Stimulated activated CD4-positive, alpha-beta T cell treated with anti-CD3 and anti-CD28 coated beads, Interleukin-4, amount 100 ng/mL, for 48 hours (primary cell): ENCODE results near the gene ZBTB48.
"Not testable (repeated sequence)": the region's sequence is repeated elsewhere in the genome, so short reads cannot be mapped to it uniquely, and the experiment has no call there.

Experiments used
- DNase-seq, 2 donors: peaks; one replicate each; pipeline ENCODE4 v3.0.0-alpha.2; 2020; ENCODE audit warnings: low read depth in 2 of 2

Gene ZBTB48

DNA sequence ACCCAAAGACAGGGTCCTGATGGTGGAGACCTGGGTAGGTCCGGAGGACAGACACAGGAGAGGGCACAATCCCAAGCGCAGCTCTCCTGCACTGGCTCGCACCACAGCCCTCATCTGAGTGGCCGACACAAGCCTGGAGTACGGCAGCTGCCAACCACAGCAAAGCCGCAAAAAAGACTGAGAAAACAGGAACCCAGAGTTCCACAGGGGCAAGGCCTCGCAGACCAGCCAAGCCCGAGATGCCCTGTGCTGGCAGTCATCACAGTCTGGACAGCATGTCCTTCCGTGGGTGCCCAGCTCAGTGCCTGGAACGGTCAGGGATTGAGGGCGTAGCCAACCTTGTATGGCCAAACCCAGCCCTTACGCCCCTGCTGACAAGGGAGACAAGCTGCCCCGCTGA is 11.4 kb downstream of the ZBTB48 start:
- DNase-seq = no peak

DNA sequence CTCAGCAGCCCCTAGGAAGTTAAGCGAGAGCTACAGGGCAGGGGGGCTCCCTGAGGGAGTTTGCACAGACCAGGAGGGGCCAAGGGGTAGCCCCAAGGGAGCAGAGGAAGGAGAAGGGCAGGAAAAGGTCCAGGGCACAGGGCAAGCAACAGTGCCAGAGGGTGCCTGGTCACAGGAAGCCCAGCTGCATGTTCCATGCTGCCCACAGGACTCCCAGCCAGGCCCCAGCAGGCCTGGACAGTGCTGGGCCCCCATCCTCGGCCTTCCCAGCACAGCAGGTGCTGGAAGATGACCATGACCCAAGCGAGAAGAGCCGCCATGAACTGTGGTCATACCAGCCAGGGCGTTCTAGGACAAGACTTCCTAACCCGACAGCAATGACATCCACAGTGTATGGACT is 11.8 kb downstream of the ZBTB48 start:
- DNase-seq = no peak

DNA sequence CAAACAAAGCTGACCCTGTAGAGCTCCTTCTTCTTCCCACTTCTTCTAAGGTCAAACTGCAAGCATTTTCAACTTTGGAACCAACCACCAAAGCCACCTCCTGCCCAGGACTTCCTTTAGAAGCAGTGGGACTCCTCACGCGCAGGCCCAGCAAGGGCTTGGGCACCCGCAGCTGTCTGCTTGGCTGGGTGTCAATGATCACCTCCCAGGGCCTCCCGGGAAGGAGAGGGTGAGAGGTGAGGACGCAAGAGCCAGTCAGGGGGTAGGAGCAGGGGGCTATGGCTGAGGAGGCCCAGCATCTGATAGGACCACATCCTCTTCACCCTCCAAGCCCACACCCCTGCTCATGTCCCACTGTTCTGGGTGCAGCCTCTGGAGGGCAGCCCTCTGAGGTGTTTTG is 12.6 kb downstream of the ZBTB48 start:
- no peak for DNase-seq

DNA sequence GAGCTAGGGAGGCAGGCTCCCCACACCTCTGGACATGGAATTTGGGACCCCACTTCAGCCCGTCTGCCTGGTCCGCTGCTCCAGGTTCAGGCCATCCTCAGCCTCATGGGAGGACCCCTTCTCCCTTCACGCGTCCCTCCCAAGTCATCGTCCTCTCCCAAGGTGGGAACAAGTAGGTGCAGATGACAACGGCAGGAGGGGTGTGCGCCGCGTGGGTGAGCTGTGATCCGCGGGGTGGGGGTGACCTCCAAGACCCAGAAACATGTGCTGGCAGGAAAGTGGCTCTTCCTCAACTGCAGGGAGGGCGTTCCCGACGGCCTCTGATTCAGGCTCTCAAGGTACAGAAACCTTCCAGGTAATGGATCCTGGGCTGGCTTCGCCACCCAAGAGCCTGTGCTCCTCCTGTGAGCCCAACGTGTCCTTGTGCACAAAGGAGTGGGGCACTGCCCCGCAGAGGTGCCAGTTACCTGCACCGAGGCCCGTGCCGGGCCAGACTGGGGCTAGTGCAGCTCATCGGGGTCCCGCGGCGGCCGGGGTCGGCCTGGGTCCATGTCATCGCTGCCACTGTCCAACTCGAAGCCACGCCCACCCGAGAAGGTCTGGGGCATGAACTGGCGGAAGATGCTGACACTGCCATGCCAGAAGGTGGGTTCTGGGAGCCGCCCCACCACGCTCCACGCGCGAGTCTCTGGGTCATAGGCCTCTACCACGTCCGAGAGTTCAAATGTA is 13.2 kb downstream of the ZBTB48 start:
- DNase-seq = no peak

DNA sequence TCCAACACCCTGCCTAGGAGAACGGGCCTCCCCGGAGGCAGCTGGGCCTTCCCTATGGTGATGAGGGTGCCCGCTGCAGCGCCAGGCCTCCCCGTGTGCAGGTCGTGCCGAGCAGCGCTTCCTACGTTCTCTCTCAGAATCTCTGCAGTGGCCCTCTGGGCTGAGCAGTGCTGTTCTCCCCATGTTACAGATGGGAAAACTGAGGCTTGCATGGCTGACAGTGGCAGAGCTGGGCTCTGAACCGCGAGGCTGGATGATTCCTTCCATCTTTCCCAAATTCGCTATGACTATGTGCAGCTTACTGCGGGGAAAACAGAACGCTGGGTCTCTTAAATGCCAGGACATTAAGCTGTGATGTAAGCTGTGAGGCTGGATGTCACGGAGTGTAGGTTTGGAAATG is 14.0 kb downstream of the ZBTB48 start:
- no peak for DNase-seq

DNA sequence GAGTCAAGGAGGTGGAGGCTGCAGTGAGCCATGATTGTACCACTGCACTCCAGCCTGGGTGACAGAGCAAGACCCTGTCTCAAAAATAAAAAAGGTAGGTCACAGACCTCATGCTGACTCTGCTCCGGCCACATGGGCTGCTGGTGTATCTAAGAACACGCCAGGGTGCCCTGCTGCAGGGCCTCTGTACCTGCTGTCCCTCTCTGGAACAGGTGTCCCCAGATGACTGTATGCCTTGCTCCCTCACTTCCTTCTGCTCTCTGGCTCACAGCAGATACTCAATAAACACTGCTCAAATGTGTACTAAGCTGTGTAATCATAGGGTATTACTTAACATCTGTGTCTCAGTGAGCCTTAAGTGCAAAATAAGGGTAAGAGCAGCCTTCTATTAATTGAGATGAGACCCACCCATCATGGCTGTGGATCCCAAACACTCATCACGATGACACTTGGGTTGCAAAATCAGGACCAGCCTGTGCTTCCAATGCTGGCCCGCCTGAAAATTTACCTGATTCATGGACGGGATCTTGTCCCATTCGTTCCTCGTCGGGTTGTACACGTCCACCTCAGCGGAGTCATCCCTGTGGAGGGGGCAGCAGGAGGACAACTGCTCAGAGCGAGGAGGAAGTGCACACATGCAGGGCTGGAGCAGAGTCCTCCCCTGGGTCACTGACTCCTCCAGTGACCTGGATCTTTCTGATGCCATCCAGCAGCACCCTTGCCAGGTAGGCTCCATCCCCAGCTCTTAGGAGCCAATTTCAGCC is 15.4 kb downstream of the ZBTB48 start:
- DNase-seq = no peak

DNA sequence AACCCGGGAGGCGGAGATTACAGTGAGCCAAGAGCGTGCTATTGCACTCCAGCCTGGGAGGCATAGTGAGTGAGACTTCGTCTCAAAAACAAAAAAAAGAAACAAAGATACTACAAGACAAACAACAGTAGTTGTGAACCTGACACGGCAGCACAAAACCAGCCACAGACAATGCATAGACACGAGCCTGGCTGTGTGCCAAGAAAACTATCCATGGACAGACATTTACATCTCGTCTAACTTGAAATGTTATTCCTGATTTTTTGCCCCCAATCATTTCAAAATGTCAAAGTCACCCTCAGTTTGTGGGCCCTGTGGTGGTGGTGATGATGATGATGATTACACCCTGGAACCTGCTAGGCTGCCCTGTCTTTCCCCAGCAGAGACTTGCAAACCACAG is 16.6 kb downstream of the ZBTB48 start:
- DNase-seq = no peak

DNA sequence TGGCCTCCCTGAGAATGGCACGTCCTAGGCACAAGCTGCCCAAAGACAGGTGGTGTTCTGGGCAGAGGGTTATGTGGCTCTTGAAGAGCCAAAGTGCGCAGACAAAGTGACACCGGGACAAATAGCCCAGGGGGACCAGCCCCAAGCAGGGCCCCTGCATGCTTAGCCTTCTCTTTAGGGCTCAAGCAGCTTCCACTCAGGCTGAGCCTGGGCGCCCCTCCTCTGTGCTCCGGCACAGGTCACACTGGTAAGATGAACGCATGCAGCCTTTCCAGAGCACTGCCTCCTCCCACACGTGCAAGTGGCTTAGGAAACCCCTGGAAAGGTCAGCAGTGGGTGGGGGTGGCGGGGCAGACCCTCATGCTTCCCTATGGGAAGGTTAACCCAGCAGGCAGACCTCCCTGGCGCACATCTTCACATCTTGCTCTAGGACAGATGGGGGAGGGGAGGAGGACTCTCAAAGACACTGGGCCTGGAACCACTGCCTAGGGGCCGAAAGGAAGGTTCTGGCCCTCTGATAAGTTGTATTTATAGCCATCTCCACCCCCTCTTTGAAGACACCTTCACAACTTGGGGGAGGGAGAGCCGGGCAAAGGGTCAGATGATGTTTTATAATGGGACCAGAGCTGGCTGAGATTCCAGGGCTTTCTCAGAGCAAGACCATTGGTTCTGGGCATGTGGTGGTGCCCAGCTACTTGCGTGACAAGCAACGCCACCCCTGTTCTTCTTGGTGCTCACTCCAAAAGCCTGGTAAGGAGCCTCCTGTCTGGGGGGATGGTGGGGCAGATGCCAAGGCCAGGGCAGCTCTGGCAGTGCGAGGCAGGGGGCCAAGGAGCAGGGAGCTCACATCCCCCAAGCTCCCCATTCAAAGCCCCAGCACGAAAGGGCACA is 17.3 kb downstream of the ZBTB48 start:
- DNase-seq = no peak

DNA sequence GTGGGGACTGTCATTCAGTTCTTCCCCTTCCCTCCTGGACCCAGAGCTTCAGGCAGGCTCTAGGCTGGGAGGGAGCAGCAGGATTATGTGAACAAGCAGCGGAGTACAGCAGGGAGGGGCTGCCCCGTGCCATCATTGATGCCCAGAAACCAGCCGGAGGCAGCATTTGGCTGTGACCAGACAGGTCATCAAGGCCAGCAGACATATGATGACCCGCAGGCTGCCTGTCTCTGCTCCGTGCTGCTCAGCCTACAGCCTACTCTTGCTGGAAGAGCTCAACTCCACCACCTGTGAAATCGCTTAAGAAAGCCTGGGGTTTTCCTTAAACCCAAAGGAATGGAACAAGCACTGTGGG is 18.0 kb downstream of the ZBTB48 start:
- DNase-seq = no peak

DNA sequence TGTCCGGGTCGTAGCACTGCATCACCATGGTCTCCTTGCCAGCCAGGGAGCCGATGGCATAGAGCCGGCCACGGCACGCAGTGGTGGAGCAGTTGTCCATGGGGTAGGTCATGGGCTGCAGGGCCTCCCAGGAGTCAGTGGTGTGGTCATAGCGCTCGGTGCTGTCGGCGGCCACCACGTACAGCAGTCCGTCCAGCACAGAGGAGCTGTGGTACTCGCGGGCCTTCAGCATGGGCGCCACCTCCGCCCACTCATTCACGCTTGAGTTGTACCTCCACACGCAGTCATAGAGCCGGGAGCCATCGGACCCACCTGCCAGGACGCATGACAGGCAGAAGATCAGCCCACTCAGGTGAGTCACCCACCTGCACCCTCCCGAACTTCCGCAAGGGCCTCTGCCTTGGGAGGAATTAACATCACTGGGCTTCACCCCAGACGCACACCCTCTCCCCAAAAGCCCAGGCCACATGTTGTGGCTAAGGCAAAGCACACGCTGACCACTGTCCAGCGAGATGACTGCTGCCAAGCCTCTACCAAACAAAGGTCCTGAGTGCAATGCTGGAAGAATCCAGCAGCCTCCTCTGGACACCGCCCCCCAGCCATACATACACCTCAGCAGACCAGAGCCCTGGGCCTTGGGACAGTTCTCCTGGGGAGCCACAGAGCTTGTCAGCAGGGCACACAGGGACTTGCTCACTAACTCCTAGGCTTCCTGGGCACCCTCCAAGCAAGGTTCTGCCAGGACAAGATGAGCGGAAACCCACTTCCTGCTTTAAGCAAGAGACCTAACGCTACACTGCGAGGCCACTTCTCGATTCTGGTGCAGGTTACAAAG is 19.6 kb downstream of the ZBTB48 start:
- peak; percentile 44 to 47 for DNase-seq

DNA sequence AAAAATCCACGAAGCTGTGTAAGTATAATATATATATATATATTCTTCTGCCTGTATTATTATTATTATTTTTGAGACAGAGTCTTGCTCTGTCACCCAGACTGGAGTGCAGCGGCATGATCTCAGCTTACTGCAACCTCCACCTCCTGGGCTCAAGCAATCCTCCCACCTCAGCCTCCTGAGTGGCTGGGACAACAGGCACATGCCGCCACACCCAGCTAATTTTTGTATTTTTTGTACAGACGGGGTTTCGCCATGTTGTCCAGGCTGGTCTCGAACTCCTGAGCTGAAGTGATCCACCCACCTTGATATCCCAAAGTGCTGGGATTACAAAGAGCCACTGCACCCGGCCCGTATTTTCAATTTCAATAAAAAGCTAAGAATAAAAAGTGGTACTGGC is 20.2 kb downstream of the ZBTB48 start:
- not testable (repeated sequence) for DNase-seq

DNA sequence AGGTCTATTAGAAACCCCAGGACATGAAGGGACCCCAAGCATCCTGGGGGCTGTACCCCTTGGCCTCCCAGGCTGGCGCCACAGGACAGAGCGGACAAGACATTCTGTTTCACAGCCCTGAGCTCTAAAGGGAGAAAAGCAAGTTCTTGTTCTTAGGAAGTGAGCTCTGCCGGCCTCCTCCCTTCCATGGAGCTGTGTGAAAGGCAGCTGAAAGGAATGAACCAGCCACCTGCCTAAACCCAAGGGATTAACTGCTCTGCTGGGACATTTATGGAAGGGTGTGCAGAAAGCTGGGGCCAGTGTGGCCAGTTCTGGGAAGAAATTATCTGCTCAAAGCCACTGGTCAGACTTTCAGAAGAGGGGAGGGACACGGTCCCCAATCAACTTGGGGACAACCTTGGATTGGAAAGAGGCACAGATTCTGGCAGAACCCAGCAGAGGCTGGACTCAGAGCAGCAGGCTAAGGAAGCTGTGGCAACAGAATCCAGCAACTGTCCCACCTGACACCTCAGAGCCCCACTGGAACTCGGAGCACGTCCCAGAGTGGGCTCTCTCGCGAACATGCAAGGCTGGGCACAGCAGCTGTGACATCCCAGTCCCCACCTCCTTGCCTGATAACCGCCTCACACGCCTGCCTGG is 20.7 kb downstream of the ZBTB48 start:
- no peak for DNase-seq

DNA sequence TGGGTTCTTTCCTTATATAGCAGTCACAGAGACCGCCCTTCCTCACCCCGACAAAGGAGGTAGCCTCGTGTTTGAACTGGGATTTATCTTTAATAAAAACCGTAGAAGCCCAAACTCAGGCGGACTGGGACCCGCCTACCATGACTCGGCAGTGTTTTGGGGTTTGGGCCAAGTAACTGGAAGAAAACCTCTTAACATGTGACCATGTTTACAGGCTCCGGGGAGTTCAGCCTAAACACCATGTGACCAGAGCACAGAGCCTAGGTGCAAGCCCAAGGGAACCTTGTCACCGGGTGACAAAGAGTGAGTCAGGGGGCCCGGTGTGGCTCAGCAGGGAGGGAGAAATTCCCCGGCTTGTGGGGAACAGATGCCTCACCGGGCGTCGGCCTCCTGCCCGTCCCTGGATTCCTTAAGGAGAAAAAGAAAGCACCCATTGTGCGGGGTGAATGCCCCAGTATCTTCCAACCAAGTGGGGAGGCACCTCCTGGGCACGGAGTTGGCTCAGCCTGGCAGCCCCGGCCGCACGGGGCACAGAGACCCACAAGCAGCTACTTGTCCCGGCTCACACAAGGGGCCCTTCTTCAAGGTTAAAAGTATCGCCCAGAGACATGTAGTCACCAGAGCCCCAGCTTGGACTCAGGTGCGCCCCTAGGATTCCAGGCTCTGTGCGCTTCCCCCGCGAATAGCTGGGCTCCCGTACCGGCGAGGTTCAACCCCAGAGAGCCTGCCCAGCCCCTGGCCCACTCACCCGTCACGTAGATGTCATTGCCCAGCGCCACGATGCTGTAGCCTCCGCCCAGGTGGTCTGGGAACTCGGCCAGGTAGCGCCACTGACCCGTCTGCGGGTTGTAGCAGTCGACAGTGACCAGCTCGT is 21.5 kb downstream of the ZBTB48 start:
- peak; percentile 73 to 82 for DNase-seq

DNA sequence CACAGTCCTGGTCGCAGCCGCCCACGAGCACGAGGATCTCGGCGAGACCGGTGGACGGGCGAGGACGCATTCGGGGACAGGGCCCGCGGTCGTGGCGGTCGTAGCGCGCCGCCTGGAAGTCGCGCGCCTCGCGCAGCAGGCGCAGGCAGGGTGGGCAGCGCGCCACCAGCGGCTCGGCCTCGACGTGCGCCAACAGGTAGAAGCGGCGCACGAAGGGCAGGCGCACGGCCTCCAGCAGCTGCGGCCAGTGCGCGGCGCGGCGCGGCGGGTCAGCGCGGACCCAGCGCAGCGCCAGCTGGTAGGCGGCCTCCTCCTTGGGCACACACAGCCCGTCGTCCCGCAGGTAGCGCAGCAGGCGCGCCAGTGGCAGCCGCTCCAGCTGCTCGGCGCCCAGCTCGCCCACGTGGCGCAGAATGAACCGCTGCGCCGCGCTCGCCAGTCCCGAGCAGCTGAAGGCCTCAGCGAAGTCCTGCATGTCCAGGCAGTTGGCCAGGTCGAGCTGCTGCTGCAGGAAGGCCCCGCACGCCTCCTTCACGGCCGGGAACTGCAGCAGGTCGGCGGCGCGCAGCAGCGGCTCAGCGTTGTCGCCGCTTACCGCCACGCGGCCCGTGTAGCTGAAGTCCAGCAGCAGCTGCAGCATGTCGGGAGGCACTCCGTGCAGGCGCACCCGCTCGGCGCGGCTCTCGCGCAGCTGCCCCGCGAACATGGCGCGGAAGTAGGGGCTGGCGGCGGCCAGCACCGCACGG is 22.3 kb downstream of the ZBTB48 start:
- DNase-seq = no peak

DNA sequence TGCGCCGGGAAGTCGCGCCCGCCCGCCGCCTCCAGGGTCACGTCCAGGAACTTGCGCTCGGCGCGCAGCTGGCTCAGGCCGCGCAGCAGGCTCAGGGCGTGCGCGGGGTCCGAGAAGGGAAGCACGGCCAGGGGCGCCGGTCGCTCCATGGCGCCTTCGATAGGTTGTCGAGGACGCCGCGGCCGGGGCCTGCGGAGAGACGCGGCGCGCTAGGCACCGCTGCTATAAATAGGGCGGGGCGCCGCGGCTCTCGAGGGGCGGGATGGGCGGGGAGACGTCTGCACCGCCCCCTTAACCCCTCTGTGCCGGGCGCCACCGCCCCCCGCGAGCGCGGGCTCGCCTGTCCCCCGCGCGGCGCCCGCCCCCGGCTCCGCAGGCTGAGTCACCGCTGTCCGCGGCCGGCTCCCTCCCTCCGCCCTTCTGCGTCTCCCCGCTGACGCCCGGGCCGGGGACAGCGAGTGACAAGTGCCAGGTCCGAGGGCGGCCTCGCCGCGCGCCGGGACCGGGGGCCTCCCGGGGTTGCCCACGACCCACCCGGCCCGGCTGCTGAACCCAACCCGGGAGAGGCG is 23.0 kb downstream of the ZBTB48 start, which contains the start of gene KLHL21:
Gene KLHL21 (minus strand): TSS at position 201 of the 569 bp plus-strand sequence. CDS start 52 bp downstream, at position 149.
- DNase-seq = peak; percentile 75 to 87

DNA sequence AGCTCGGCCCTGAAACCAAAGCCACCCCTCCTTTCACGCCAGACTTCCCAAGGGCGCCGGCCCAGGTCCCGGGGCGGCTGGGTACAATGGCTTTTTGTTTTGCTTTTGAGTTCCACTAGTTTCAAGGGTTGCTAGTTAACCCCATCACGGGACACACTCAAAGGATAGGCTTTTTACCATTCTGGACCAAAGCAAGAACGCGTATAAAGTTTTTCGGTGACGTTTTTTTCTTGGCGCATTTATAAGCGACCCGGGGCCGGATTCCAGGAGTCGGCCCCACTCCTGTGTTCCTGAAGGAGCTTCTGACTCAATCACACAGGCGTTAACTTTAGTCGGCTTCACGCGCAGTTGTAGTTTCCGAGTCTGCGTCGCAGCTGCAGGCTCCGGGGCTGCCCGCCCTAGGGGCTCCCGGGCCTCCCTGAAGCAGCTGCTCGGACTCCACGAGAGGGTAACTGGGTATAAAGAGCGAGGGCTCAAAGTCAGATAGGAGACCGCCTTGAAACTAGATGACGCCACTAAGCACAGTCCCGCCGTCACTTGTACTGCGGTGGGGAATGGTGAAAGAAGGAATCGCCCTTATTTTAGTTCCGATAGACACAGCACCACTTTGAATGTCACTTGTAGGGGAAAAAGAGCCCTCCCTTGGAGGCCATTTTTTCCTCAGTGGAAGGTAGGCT is 23.6 kb downstream of the ZBTB48 start:
- DNase-seq = peak in 1 of 2 donors; percentile 42

DNA sequence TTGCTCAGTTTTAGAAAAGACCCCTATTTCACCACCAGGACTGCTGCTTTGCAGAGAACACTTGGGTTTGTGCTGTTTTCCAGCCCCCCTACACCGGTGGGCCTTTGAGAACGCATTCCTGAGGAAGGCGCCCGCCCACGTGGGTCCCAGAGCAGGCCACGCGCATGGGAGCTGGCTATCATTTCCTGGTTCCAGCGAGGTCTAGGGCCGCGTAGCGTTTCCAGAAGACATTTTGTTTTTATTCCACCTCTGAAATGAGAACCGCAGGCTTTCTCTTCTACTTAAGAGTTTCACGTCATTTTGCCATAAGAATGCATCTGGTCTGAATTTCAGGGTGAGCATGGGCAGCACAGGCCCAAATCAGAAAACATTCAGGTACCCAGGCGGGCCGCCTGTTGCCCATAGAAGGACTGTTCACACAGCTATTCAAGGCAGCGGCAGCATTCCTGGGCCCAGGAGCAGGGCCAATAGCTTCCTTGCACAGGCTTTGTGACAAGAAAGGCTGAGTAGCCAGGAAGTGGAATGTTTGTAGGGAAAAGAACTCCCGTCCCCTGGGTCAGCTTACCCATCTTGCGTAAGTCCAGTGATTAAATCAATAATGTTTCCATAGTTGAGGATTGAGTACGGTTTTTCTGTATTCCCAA is 24.2 kb downstream of the ZBTB48 start:
- no peak for DNase-seq
